ENCODE measurements around the gene DNAJC12.
"Not testable (repeated sequence)": the region's sequence is repeated elsewhere in the genome, so short reads cannot be mapped to it uniquely, and the experiment has no call there.

DNAJC12 gene

DNA sequence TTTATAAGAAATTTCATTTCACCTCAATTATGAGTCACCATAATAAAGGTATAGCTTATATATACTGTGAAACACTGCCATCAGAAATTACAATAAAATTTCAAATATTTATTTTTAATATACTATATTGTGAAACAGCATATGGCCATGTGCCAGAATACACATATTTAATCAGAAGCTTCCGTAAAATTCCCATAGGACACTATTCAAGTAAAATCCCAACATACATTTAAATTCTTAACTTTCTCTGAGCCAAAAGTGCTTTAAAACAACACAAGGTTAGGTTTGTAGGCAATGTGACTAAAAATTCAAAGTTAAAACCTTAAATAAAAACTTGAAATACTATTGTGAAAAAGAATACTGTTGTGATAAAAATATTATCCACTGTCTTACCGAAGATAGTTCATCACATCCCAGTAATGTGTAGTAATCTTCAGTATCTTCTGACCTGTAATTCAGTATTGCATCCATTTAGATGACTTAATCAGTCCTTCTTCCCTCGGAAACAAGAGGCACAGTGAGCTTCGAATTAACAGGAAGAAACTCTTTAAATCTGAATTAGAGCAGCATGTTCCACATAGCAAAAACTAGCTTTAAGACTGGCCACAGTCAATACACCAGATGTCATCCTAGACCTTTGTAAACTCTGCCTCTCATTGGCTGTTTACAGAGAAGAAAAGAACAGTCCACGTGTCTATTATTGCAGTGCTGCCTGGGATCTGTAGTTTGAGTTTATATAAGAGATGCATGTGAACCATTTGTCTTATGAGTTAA lies at the start of gene DNAJC12:
TSS of gene DNAJC12 (minus strand) at position 648 of the 774 bp plus-strand sequence. CDS start at position 471, 177 bp downstream.
- DNase-seq: no peak

DNA sequence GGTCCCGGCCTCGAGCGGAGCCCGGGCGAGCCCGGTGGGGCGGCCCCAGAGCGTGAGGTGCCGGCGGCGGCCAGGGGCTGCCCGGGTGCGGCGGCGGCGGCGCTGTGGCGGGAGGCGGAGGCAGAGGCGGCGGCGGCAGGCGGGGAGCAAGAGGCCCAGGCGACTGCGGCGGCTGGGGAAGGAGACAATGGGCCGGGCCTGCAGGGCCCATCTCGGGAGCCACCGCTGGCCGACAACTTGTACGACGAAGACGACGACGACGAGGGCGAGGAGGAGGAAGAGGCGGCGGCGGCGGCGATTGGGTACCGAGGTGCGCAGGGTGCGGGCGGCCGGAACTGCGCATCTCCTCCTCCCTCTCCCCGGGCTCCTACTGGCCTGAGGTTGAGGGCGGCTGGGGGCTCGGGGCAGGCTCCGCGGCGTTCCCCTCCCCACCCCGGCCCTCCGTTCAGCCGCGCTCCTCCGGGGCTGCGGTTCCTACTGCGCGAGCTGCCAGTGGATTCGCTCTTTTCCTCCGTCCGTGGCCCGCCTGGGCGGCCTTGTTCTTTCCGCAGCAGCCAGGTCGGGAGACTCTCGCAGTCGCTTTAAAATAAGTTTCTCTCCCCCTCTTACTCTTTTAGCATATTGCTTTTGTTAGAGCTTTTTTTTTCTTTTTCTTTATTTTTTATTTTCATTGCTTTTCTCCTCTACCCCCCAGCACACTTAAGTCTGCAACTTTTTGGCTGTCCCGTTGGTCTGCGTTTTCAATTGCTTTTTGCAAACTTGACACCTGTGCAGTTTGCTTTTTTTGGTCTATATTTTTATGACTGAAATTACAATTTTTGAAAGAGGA lies 47.1 kb upstream of the DNAJC12 start:
- DNase-seq: peak; percentile 90

DNA sequence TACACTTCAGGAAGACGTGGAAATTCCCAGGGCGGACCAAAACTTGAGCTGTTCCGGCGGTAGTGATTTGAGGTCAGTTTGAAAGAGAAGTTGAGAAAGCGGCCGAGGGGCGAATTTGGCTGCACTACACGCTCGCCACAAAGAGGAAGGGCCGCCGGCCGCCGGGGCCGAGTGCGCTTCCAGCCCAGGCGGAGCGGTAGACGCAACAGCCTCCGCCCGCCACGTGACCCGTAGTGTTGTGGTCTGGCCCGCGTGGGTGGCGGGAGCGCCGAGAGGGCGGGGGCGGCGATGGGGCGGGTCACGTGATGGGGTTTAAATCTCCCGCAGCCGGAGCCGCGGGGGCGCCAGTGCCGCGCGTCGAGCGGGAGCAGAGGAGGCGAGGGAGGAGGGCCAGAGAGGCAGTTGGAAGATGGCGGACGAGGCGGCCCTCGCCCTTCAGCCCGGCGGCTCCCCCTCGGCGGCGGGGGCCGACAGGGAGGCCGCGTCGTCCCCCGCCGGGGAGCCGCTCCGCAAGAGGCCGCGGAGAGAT lies 46.4 kb upstream of the DNAJC12 start, which contains the start of gene SIRT1:
TSS of gene SIRT1 (plus strand) at position 344 of the 529 bp plus-strand sequence. CDS start at position 410, 66 bp downstream.
- peak; percentile 97 for DNase-seq

DNA sequence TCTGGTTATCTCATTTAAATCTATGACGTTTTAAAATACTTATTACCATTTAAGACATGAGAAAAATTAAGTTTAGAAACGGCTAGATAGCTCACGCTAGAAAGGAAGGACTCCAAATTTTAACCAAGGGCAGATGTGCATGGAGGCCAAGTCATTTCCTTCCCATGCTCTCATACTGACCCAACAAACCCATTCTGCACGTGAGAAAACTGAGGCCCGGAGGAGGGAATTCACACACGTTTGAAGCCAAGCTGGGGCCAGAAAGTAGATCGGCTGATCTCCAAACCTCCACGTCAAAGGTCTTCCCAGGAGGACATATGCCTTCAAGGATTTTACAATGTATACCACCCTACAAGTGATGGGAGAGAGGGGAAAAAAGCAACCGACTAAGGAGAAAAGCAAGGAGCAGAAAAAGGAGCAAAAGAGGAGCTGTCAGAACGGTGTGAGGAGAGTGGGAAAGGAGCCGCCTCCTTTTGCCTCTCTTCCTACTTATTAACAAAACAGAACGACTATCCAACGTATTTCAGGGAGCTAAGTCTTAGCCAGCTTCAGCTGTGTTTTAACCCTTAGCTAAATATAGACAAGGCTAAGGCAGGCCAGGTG lies 45.8 kb upstream of the DNAJC12 start:
- DNase-seq: no peak

DNA sequence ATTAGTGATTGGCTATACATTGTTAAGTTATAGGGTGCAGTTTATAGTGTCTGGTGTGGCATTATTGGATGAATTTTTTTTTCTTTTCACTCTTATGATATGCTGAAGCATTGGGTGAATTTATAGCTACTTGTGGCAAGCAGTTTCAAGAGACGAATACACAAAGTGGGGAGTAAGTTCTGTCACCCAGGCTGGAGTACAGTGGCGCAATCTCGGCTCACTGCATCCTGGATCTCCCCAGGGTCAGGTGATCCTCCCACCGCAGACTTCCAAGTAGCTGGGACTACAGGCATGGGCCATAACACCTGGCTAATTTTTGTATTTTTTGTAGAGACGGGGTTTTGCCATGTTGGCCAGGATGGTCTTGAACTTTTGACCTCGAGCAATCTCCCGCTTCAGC lies 40.1 kb upstream of the DNAJC12 start:
- DNase-seq: no peak

DNA sequence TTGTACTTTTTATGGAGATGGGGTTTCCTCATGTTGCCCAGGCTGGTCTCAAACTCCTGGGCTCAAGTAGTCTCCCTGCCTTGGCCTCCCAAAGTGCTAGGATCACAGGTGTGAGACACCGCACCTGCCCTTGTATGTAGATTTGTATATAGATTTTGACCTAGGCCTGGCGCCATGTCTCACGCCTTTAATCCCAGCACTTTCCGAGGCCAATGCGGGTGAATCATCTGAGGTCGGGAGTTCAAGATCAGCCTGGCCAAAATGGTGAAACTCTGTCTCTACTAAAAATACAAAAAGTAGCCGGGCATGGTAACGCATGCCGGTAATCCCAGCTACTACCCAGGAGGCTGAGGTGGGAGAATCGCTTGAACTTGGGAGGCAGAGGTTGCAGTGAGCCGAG lies 39.4 kb upstream of the DNAJC12 start:
- DNase-seq: not testable (repeated sequence)

DNA sequence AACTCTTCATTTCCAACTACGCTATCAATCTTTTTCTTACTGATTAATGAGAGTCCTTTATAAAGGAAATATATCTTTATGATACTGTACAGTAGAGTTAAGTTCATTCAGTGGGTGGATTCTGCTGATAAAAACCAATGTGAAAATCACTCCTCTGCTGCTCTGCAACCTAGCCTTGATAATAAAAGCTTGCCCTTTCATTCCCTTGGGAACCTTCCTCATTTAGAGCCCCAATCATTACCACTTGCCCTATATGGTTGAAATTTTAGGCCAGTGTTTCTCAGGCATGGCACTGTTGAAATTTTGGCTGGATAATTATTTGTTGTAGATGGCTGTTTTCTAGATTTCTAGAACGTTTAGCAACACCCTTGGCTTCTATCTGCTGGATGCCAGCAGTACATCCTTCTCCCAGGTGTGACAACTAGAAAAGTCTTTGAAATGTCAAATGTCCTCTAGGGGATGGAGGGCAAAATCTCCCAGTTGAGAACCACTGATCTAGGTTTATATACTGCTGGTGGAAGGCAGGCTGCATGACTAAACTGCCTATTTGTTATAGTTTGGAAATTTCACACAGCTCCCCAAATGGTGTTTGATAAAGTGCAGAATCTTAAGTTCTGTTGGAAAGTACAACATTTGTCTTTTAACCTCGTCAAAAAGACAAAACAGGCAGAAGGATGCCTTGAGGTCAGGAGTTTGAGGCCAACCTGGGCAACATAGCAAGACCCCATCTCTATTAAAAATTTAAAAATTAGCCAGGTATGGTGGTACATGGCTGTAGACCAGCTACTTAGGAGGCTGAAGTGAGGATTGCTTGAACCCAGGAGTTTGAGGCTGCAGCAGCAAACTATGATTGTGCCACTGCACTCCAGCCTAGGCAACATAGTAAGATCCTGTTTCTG lies 37.6 kb upstream of the DNAJC12 start:
- no peak for DNase-seq

DNA sequence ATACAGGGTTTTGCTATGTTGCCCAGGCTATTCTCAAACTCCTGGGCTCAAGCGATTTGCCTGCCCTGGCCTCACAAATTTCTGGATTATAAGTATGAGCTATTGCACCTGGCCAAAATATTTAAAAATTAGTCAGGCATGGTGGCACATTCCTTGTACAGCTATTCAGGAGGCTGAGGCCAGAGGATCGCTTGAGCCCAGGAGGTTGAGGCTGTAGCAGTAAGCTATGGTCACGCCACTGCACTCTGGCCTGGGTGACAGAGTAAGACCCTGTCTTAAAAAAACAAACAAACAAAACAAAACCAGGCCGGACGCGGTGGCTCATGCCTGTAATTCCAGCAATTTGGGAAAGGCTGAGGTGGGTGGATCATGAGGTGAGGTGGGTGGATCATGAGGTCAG lies 32.0 kb upstream of the DNAJC12 start:
- no peak for DNase-seq

DNA sequence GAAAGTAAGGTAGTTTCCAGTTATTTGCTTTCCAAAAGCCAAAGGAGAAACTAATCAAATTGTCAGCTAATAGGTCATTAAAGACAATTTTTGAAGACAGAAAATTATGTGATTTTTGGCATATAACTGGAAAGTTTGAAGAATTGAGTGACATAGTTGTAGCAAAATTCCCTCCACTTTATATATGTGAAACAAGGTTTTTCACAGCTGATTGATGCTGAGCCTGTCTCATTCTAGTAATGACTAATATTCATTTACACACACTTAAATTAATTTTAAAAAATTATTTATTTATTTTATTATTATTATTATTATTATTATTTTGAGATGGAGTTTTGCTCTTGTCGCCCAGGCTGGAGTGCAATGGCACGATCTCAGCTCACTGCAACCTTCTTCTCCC lies 30.1 kb upstream of the DNAJC12 start:
- no peak for DNase-seq

DNA sequence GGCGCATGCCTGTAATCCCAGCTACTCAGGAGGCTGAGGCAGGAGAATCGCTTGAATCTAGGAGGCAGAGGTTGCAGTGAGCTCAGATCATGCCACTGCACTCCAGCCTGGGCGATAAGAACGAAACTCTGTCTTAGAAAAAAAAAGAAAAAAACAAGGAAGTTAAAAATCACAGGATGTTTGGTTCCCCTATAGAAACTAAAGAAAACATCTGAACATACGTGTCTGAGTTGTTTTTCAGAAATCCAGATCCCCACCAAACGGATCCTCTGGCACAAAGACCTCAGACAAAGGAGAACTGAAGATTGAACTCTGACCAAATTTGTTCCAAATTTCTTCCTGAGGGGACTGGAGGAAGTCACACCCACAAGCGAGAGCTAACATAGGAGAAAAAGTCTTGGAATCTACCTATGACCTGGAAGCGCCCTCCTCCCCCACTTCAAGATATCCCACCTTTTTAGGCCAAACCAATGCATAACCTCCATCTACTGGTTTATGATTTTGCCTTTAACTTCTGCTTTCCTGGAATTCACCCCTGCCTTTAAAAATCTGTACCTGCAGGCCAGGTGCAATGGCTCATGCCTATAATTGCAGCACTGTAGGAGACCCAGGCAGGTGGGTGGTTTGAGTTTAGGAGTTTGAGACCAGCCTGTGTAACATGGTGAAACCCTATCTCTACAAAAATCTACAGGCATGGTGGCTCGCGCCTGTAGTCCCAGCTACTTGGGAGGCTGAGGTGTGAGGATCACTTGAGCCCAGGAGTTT lies 26.8 kb upstream of the DNAJC12 start:
- DNase-seq: no peak

DNA sequence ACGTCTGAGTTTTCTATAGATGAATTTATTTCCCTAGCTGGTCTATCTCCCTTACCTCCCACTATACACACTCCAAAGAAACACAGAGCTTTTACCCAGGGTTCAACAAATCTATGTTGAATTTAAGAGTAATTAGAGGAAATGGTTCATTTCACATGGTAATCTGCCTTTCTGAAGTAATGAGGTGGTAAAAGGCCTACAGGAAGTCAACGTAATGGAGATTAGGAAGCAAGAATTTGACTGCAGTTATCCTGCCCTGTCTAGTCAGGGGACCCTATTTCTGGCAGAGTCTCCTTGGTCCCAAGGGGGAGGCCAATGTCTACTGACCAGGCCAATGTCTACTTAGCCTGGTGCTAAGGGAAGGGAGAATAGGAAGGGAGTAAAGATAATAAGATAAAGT lies 25.1 kb upstream of the DNAJC12 start:
- no peak for DNase-seq

DNA sequence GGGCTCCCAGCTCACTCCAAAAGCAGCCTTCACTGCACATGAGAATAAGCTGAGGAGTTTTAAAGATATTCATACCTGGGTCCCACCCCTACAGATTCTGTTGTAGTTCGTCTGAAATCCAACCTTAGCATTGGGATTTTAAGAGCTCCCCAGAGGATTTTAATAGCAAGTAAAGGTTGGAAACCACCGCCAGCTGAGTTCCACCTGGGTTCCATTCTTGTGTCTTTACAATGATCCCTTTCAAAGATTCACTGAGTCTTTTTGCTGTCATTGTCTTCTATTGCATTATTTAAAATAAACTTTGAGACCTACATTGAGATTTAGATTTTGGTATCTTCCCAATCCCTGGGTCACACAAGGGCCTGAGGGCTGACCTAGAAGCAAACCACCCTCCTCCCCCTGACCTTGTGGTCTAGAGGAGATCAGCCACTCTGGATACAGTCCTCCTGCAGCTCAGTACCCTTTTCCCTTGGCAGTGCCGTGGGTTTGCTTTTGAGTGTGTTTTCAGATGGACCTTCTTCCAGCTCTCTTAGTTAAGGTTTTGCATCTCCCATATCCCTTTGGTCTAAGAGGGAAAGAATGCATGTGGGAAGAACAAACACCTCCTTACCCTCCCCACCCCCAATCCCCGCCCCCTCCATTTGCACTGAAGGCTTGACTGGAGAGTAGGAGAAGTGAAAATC lies 23.9 kb upstream of the DNAJC12 start:
- no peak for DNase-seq

DNA sequence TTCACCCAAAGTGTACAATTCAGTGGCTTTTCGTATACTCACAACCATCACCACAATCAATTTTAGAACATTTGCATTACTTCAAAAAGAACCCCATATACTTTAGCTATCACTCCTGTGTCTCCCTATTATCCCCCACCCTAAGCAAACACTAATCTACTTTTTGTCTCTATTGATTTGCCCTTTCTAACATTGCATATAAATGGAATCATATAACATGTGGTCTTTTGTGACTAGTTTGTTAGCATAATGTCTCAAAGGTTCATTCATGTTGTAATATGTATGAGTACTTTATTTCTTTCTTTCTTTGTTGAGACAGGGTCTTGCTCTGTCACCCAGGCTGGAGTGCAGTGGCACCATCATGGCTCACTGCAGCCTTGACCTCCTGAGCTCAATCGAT lies 21.0 kb upstream of the DNAJC12 start:
- DNase-seq: no peak

DNA sequence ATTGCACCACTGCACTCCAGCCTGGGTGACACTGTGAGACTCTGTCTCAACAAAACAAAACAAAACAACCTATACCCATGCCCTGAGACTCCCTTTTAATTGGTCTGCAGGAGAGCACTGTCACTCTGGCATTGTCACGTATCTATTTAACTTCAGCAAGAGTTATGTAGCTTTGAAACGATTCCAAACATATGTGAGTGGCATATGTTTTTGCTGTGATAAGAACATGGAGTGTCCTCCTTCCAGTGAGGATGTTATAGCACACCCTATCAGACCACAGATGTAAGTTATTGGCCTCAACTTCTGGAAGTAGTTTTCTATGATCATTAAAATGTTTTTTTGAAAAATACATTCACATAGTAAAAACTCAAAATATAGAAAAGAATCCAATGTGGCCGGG lies 15.5 kb upstream of the DNAJC12 start:
- DNase-seq: no peak

DNA sequence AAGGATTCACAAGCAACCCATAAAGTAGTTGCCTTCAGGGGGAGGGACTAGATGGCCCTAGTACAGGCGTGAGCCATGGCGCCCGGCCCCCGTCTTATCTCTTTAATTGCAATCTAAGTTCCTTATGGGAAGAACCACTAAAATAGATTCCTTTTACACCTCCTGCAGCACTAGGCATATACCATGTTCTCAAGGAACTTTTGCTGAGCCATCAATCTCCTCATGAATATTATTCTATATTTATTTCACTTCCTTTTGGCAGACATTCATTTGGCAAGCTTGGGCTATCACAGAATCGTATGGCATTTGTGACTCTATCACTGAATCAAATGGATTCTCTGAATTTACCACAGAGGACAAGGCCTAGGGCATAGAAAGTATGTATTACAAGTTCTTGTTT lies 14.8 kb upstream of the DNAJC12 start:
- DNase-seq: no peak

DNA sequence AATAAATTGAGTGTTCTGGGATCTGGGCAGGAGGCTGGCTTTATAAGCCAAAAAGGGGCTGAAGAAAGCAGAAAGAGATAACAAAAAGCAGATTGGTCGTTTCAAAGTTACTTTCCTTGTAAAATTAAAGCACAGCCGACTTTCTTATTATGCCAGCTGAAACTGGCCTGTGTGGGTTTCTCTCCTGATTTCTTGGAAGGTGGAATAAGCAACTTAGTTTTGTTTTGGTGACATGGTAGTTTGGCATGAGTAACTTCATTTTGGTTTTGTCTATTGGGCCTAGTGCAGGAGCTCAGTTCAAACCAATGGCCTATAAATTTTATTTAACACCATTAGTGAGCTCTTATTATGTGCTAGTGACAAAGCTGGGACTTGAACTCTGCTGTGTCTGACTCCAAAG lies 13.2 kb upstream of the DNAJC12 start:
- no peak for DNase-seq

DNA sequence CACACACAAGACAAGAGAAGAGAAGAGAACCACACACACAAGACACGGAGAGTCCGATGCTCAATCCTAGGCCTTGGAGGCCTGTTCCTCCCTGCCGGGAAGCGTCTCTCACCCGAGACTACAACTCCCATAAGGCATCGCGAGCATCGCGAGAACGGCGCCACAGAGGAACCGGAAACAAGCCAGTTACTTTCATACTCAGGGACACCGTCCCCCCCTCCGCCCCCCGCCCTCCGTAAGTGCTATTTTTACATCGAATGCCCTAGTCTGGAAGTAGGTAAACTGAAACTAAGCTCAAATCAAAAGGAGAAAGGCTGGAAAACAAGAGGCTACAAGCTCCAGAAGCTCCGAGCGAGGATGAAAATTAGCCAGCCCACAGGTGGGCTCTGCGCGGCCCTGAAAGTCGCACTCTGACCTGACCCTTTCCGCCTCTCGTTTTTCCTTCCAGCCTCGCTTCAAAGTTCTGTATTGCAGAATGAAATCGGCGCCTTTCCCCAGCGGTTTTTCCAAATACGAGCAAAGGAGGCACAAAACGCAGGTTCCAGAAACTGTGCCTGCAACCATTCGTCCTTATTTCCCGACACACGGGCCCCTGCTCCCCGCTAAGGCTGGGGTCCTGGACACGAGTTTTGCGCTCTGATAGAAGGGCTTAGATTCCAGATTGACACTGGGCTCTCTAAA lies 11.5 kb upstream of the DNAJC12 start:
- DNase-seq: peak; percentile 97

DNA sequence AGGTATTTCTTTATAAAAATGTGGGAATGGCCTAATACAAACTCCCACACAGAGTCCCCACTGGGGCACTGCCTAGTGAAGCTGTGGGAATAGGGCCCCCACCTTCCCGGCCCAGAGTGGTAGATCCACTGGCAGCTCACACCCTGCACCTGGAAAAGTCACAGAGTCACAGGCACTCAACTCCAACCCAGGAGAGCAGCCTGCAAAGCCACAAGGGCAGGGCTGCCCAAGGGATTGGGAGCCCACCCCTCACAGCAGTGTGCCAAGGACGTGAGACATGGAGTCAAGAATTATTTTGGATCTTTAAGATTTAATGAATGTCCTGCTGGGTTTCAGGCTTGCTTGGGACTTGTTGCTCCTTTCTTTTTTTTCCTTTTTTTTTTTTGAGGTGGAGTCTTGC lies 5.3 kb upstream of the DNAJC12 start:
- no peak for DNase-seq

DNA sequence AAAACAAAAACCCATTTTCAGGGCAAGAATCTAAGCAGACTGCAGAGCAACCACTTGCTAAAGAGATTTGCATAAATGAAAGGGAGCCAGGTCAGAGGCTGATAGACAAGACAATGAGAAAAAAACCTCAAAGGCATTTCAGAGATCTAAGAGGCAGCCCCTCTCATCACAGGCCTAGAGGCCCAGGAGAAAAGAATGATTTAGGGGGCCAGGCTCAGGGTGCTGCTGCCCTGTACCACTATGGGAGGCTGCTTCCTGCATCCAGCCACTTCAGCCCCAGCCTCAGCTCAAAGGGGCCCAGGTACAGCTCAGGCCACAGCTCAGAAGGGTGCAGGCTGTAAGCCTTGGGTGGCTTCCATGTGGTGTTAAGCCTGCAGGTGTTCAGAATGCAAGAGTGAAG lies 3.7 kb upstream of the DNAJC12 start:
- DNase-seq: no peak

DNA sequence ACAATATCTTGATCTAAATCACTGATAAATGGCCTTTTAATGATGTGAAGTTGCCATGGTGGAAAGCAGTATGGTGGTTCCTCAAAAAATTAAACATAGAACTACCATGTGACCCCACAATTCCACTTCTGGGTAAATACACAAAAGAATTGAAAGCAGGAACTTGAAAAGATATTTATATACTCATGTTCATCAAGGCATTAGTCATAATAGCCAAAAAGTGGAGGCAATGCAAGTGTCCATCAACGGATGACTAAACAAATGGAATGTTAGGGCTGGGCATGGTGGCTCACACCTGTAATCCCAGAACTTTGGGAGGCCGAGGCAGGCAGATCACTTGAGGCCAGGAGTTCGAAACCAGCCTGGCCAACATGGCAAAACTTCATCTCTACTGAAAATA lies 2.0 kb upstream of the DNAJC12 start:
- DNase-seq: no peak

All from femur (tissue), 1 donor.